Retinal pigment epithelial cell (primary cell): Measurements from ENCODE around the gene SLC24A1.

Experiments
- DNase-seq: peaks from one replicate; pipeline ENCODE4 v3.0.0-alpha.2; 2010; ENCODE audit warnings: low read depth
- H3K4me3 ChIP-seq: 2 replicates; pipeline ENCODE4 v1.5.1; 2011; ENCODE audit warnings: mild to moderate bottlenecking, low read length, control low read depth, moderate library complexity
- TF ChIP-seq, protein P1 (sequence below): conservative IDR thresholded peaks from 2 replicates; pipeline ENCODE4 v1.5.1; 2011; ENCODE audit warnings: low read depth, low read length, control low read depth, inconsistent platforms

SLC24A1 gene

DNA sequence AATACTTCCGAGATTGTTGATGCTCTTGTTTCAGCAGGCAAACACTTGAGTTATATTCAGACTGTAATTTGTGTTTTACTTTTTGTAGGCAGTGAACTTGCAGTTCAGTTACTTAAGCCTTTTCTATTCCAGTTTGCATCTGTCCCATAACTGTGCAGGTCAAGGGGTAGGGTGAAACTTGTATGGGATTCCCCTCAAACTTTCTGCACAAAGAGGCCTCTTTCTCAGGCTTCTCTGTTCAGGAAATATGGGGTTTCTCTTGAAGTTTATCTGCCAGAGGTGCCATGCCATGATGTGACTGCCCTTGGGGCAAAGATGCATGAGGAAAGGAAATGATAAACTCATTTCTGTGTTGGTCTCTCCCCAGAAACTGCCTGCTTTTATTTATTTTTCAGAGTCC, 66.7 kb downstream of the SLC24A1 start:
- DNase-seq: no peak
- no peak overlapping the region for H3K4me3 ChIP-seq
- TF ChIP-seq, protein P1, sequence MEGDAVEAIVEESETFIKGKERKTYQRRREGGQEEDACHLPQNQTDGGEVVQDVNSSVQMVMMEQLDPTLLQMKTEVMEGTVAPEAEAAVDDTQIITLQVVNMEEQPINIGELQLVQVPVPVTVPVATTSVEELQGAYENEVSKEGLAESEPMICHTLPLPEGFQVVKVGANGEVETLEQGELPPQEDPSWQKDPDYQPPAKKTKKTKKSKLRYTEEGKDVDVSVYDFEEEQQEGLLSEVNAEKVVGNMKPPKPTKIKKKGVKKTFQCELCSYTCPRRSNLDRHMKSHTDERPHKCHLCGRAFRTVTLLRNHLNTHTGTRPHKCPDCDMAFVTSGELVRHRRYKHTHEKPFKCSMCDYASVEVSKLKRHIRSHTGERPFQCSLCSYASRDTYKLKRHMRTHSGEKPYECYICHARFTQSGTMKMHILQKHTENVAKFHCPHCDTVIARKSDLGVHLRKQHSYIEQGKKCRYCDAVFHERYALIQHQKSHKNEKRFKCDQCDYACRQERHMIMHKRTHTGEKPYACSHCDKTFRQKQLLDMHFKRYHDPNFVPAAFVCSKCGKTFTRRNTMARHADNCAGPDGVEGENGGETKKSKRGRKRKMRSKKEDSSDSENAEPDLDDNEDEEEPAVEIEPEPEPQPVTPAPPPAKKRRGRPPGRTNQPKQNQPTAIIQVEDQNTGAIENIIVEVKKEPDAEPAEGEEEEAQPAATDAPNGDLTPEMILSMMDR: no peak

- no peak for DNase-seq
- H3K4me3 ChIP-seq: no peak overlapping the region
- TF ChIP-seq, protein P1: no peak
Measured at GRCh38 chr15:65690173-65690572, 68.4 kb downstream of the SLC24A1 start.

- no peak overlapping the region for H3K4me3 ChIP-seq
- TF ChIP-seq, protein P1: no peak
- DNase-seq: no peak
Measured at GRCh38 chr15:65690778-65691177, 69.0 kb downstream of the SLC24A1 start.

- H3K4me3 ChIP-seq: no peak overlapping the region
- DNase-seq: no peak
- TF ChIP-seq, protein P1: no peak
Measured at GRCh38 chr15:65695081-65695480, 73.3 kb downstream of the SLC24A1 start.
